Naive thymus-derived CD4-positive, alpha-beta T cell (primary cell): ENCODE data around the gene BPIFB1. TPM values are rescaled to one million over a fixed set of nuclear protein-coding genes. Genes with fewer than 3 reads are reported as not detected.

Source experiments
- ATAC-seq: fragments of 150-1000 bp; cut with Tn5 transposase; 2 replicates; pipeline ENCODE4 v1.10.0; 2021; ENCODE audit warnings: mild to moderate bottlenecking, moderate library complexity
- CTCF ChIA-PET: fragments of 350-600 bp; sonication (Branson Sonifier 250); formaldehyde crosslinking; loops from one replicate; lab custom pipeline; 2021; ENCODE audit warnings: antibody characterized with exemption; lab: Charles Lee
- POLR2A ChIA-PET: fragments of 350-600 bp; sonication (Branson Sonifier 250); formaldehyde crosslinking; loops from one replicate; lab custom pipeline; 2021; ENCODE audit warnings: antibody characterized with exemption, inconsistent platforms; lab: Charles Lee
- DNase-seq, 9 donors: peaks; one replicate each; pipeline versions ENCODE4 v3.0.0 to v3.0.0-alpha.2; 2020 to 2022; ENCODE audit warnings: mixed read lengths in 1 of 9
- H3K27ac ChIP-seq: one replicate; pipeline ENCODE4 v1.7.0; 2013; ENCODE audit warnings: mild to moderate bottlenecking, low read depth, low read length, moderate library complexity
- H3K27me3 ChIP-seq, 2 donors: one replicate each; pipeline ENCODE4 v1.7.0; 2013; ENCODE audit warnings: low read length in 2 of 2, mild to moderate bottlenecking in 2 of 2, moderate library complexity in 2 of 2; ENCODE audit not compliant: control insufficient read depth in 2 of 2, insufficient read depth in 2 of 2
- H3K36me3 ChIP-seq, 3 experiments: 1 replicate in 2 of 3; 2 replicates in 1 of 3; pipeline ENCODE4 v1.7.0; 2013; ENCODE audit warnings: low read length in 3 of 3, mild to moderate bottlenecking in 3 of 3, moderate library complexity in 1 of 3; ENCODE audit not compliant: insufficient read depth in 3 of 3, control insufficient read depth in 2 of 3
- H3K4me1 ChIP-seq, 2 donors: one replicate each; pipeline ENCODE4 v1.7.0; 2013; ENCODE audit warnings: low read length in 2 of 2, mild to moderate bottlenecking in 2 of 2, moderate library complexity in 1 of 2; ENCODE audit not compliant: control insufficient read depth in 2 of 2, insufficient read depth in 2 of 2
- H3K4me3 ChIP-seq: 2 replicates; pipeline ENCODE4 v1.7.0; 2013; ENCODE audit warnings: mild to moderate bottlenecking, low read length
- H3K9me3 ChIP-seq, 3 experiments: 1 replicate in 2 of 3; 2 replicates in 1 of 3; pipeline ENCODE4 v1.7.0; 2013; ENCODE audit warnings: low read length in 3 of 3; ENCODE audit not compliant: control insufficient read depth in 2 of 3
- H3K27ac Mint-ChIP-seq, 9 donors: one replicate each; pipeline ENCODE4 v1.8.0; 2020 to 2022; ENCODE audit warnings: mixed read lengths in 9 of 9, mild to moderate bottlenecking in 8 of 9, moderate library complexity in 5 of 9, inconsistent platforms in 2 of 9
- H3K27me3 Mint-ChIP-seq, 5 donors: one replicate each; pipeline ENCODE4 v1.8.0; 2021 to 2022; ENCODE audit warnings: mixed read lengths in 5 of 5, mild to moderate bottlenecking in 1 of 5
- H3K36me3 Mint-ChIP-seq, 5 donors: one replicate each; pipeline ENCODE4 v1.8.0; 2020 to 2022; ENCODE audit warnings: mixed read lengths in 5 of 5, mild to moderate bottlenecking in 3 of 5, inconsistent platforms in 1 of 5
- H3K4me1 Mint-ChIP-seq, 7 donors: one replicate each; pipeline ENCODE4 v1.8.0; 2020 to 2022; ENCODE audit warnings: mixed read lengths in 7 of 7, mild to moderate bottlenecking in 3 of 7, inconsistent platforms in 1 of 7
- H3K4me3 Mint-ChIP-seq, 10 donors: one replicate each; pipeline ENCODE4 v1.8.0; 2020 to 2022; ENCODE audit warnings: mild to moderate bottlenecking in 10 of 10, mixed read lengths in 10 of 10, moderate library complexity in 6 of 10, inconsistent platforms in 2 of 10
- H3K9me3 Mint-ChIP-seq, 11 donors: one replicate each; pipeline ENCODE4 v1.8.0; 2020 to 2022; ENCODE audit warnings: mixed read lengths in 11 of 11, mild to moderate bottlenecking in 4 of 11, inconsistent platforms in 1 of 11, moderate library complexity in 1 of 11
- intact Hi-C, 2 donors: fragments of 100-400 bp; cut with micrococcal nuclease; formaldehyde crosslinking; loops; one replicate each; pipeline ENCODE4 v1.15.1; 2023
- polyA plus RNA-seq, 2 donors: library from polyadenylated mRNA; unstranded; fragments of 300-500 nt; fragmentation: Illumina TruSeq; gene quantifications; one replicate each; pipeline ENCODE4 v1.2.3, GENCODE V29; 2021
- total RNA-seq, 6 experiments: library from RNA in 5 of 6; stranded (reverse) in 5 of 6; gene quantifications; 1 replicate in 5 of 6; 2 replicates in 1 of 6; pipeline ENCODE4 v1.2.3 and lab custom pipeline; 2021 to 2026

Gene BPIFB1
- total and polyA plus RNA-seq, 7 experiments from 2014 or later, result not detected

DNA sequence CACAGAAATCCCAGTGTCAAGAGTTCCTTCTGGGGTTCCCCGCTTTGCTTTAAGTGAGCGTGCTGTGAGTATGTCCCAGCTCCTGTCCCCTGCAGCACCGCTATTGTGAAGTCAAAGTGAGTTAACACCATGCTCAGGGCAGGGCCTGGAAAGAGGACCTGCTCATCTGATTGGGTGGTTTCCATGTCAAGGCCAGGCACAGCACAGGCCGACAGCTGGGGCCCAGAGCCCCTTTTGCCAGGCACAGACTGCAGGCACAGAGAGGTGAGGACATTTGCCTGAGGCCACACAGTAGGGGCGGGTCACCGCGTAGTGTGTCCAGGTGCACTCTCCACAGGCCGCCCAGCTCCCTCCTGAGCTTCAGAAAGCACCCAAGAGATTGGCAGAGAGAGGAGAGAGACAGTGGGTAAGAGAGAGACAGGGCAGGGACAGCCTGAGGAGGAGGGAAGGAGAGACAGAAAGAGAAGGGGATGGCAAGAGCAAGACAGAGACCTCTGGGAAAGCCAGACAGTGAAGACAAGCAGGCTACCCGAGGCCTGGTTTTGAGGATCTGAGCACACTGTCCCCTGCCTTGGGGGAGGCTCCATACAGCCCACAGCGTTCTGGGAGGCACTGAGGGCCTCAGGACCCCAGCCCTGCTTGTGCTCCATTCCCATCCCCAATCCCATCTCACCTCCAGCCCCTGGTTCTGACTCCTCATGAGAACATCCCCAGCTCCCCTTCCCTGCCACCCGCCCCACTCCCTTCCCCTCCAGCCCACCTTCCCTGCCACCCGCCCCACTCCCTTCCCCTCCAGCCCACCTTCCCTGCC lies 6.5 kb upstream of the BPIFB1 start:
- Mint-ChIP-seq H3K4me3 (no peak overlapping the region), H3K36me3 (no peaks in the 10 kb centered on the region), H3K4me1 (no peaks in the 10 kb centered on the region), H3K9me3 (peaks cover 0 to 2% (median 0%) of the 10 kb centered on the region in 11 donors), H3K27ac (no peak overlapping the region), H3K27me3 (peaks cover 0 to 17% (median 0%) of the 10 kb centered on the region in 5 donors)
- ChIA-PET CTCF (no interaction called here), POLR2A (no interaction called here)
- ATAC-seq (no peak), DNase-seq (no peak)
- no peaks in the 10 kb centered on the region for H3K36me3 ChIP-seq
- H3K4me1 ChIP-seq, result no peaks in the 10 kb centered on the region
- no peak overlapping the region for H3K27ac ChIP-seq
- H3K27me3 ChIP-seq, result no peaks in the 10 kb centered on the region
- intact Hi-C loops, result no loop called here
- no peaks in the 10 kb centered on the region for H3K9me3 ChIP-seq
- H3K4me3 ChIP-seq, result no peak overlapping the region

DNA sequence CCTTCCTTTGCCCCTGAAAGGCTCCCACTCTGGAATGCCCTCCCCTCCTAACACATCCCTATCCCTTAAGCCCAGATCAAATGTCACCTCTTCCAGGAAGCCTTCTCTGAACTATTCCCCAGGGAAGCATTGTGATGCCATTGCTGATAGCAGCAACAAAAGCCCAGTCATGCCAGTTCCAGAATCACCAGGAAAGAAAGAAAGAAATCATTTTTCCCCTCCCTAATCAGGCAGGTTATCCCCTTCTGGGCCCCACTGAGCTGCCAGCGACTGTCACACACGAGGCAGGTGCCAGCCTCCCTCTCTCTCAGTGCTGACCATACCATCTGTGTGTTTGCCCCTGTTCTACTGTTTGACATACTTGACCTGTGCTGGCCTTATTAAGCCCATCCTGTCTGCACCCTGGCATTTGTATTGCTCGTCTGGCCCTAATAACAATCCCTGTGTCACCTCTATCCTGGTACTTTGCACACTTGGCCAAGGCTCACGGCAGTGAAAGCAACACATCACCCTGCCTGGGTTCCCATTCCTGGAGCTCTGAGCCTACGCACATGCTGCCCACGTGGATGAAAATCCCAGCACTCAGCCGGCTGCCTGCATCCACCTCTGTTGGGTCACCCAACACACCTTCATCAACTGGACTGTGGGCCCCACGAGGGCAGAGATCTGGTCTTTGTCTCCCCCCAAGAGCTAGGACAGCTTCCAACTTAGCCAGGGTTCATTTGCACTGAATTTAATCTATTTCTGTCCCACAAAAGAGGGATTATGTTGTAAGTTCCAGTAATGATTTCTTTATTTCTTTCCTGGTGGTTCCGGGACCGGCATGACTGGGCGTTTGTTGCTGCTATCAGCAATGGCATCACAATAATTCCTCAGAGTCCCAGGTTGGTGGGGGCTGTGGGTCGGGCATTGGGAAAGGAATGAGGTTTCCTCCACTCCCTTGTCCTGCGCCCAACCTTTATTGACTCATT lies 5.3 kb upstream of the BPIFB1 start:
- no peaks in the 10 kb centered on the region for H3K4me1 Mint-ChIP-seq
- CTCF ChIA-PET, result no interaction called here
- H3K4me3 ChIP-seq, result no peak overlapping the region
- DNase-seq (no peak), ATAC-seq (no peak)
- no peak overlapping the region for H3K27ac ChIP-seq
- no peak overlapping the region for H3K4me3 Mint-ChIP-seq
- no peaks in the 10 kb centered on the region for H3K9me3 ChIP-seq
- no peaks in the 10 kb centered on the region for H3K36me3 Mint-ChIP-seq
- POLR2A ChIA-PET, result no interaction called here
- H3K27me3 Mint-ChIP-seq, result peaks cover 0 to 17% (median 0%) of the 10 kb centered on the region in 5 donors
- no peaks in the 10 kb centered on the region for H3K27me3 ChIP-seq
- peaks cover 0 to 2% (median 0%) of the 10 kb centered on the region in 11 donors for H3K9me3 Mint-ChIP-seq
- H3K36me3 ChIP-seq, result no peaks in the 10 kb centered on the region
- no peaks in the 10 kb centered on the region for H3K4me1 ChIP-seq
- H3K27ac Mint-ChIP-seq, result no peak overlapping the region
- intact Hi-C loops, result no loop called here

DNA sequence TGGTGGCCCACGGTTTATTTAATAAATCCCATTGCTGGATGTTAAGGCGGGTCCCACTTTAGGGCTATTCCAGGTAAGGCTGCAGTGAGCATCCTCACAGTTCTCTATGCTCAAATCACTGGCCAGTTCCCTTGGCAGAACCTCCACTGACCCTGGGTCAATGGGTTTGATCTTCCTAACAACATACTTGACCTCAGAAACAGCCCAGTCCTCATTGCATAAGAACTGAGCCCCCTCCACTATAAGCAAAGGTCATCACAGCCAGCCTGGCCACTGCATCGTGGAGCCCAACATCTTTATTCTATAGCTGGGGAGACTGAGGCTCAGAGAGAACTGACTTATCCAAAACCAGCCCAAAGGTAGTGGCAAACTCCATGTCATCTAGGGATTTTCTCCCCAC lies 4.3 kb upstream of the BPIFB1 start:
- H3K4me1 ChIP-seq, result no peaks in the 10 kb centered on the region
- ATAC-seq (no peak), DNase-seq (no peak)
- H3K27ac ChIP-seq, result no peak overlapping the region
- no peaks in the 10 kb centered on the region for H3K36me3 ChIP-seq
- no peaks in the 10 kb centered on the region for H3K9me3 ChIP-seq
- intact Hi-C loops, result no loop called here
- Mint-ChIP-seq H3K36me3 (no peaks in the 10 kb centered on the region), H3K4me1 (no peaks in the 10 kb centered on the region), H3K9me3 (peaks cover 0 to 2% (median 0%) of the 10 kb centered on the region in 11 donors), H3K27me3 (peaks cover 0 to 25% (median 5%) of the 10 kb centered on the region in 5 donors), H3K27ac (no peak overlapping the region), H3K4me3 (no peak overlapping the region)
- H3K27me3 ChIP-seq, result no peaks in the 10 kb centered on the region
- H3K4me3 ChIP-seq, result no peak overlapping the region
- ChIA-PET POLR2A (no interaction called here), CTCF (no interaction called here)

DNA sequence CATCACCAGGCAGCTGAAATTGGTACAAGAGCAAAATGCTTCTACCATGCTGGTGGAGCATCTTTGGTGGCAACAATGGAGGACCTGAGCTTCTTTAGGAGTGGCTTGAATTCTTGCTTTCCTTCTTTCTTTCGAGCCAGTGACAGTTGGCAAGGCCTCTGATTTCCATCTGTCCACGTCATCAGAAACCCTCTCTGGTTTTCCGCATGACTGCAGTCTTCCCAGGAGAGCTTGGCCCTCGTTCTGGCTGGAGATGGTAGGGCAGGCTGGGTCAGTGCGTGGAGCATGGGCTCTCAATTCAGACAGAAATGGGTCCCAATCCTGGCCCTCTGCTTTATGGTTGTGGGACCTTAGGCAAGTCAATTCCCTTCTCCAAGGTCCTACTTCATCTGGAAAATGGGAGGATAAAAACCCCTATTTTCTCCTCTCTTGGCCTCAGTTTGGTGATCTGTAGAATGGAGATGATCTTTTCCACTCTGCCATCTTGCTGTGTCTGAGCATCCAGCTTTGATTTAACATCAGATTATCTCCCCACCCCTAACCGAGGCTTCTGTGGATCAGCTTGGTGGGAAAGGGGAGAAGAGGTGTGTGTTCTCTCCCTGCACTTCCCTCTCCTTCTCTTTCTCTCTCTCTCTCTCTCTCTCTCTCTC lies 3.6 kb upstream of the BPIFB1 start:
- no peak overlapping the region for H3K27ac ChIP-seq
- no peak overlapping the region for H3K4me3 ChIP-seq
- H3K27me3 ChIP-seq, result no peaks in the 10 kb centered on the region
- ChIA-PET POLR2A (no interaction called here), CTCF (no interaction called here)
- Mint-ChIP-seq H3K27ac (peak overlapping the region in 1 of 9 donors; percentile 46), H3K4me3 (no peak overlapping the region), H3K27me3 (peaks cover 0 to 26% (median 5%) of the 10 kb centered on the region in 5 donors), H3K36me3 (no peaks in the 10 kb centered on the region), H3K9me3 (peaks cover 0 to 2% (median 0%) of the 10 kb centered on the region in 11 donors), H3K4me1 (no peaks in the 10 kb centered on the region)
- H3K36me3 ChIP-seq, result no peaks in the 10 kb centered on the region
- H3K4me1 ChIP-seq, result no peaks in the 10 kb centered on the region
- intact Hi-C loops, result no loop called here
- ATAC-seq, result no peak
- no peak for DNase-seq
- no peaks in the 10 kb centered on the region for H3K9me3 ChIP-seq

DNA sequence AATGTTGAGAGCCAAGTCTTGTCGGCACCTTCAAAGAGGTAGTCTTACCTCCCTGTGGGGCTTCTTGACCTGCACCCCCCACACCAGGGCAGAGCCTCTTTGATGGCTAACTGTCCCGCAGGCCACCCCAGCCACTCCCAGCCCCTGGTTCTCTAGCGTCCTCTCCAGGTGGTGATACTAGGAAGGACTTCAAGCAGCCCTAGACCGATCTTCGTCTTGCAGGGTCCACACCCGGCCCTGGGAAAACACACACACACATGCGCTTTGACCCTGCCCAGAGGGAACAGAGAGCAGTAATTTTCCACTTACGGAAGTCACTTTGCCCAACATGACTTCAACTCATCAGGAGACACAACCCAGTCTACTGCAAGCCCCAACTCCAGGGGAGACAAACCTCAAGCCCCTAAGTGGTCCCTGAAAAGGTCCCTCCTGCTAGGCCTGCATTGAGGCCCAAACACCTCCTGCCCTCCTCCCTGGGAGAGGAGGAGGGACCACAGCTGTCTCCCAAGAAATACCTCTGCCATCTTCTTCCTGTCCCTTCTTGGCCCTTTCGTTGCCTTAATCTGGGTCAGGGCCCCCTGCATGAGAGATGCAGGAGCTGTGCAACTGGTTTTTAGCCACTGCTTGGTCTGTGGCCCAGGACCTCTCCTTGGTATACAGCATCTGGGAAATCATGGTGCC lies 2.9 kb upstream of the BPIFB1 start:
- ChIA-PET POLR2A (no interaction called here), CTCF (no interaction called here)
- H3K4me1 Mint-ChIP-seq, result no peaks in the 10 kb centered on the region
- H3K36me3 ChIP-seq, result no peaks in the 10 kb centered on the region
- peak overlapping the region in 1 of 9 donors; percentile 46 for H3K27ac Mint-ChIP-seq
- H3K27ac ChIP-seq, result no peak overlapping the region
- DNase-seq, result no peak
- H3K4me3 ChIP-seq, result no peak overlapping the region
- no peaks in the 10 kb centered on the region for H3K4me1 ChIP-seq
- no peak for ATAC-seq
- H3K9me3 Mint-ChIP-seq, result peaks cover 0 to 2% (median 0%) of the 10 kb centered on the region in 11 donors
- peaks cover 0 to 31% (median 9%) of the 10 kb centered on the region in 5 donors for H3K27me3 Mint-ChIP-seq
- H3K36me3 Mint-ChIP-seq, result no peaks in the 10 kb centered on the region
- intact Hi-C loops, result no loop called here
- no peak overlapping the region for H3K4me3 Mint-ChIP-seq
- no peaks in the 10 kb centered on the region for H3K27me3 ChIP-seq
- H3K9me3 ChIP-seq, result no peaks in the 10 kb centered on the region

DNA sequence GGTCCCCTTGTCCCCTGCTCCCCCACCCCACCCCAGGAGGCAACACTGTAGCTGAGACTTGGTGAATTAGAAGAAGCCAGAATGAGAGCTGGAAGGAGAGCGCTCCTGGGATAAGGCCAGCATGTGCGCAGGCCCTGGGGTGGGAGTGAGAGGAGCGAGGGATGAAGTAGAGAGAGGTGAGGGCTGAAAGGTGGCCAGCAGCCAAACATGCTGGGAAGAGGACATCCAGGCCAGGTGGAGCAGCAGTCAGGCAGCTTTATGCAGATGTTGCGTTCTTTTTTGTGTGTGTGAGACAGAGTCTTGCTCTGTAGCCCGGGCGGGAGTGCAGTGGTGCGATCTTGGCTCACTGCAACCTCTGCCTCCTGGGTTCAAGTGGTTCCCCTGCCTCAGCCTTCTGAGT lies 2.2 kb upstream of the BPIFB1 start:
- ATAC-seq, result no peak

More for the DNA sequence above, 2.2 kb upstream of the BPIFB1 start:
- Histone ChIP-seq H3K9me3 (no peaks in the 10 kb centered on the region), H3K4me3 (no peak overlapping the region), H3K4me1 (no peaks in the 10 kb centered on the region), H3K36me3 (no peaks in the 10 kb centered on the region), H3K27ac (no peak overlapping the region), H3K27me3 (no peaks in the 10 kb centered on the region)
- Mint-ChIP-seq H3K4me1 (no peaks in the 10 kb centered on the region), H3K27ac (no peak overlapping the region), H3K4me3 (no peak overlapping the region), H3K9me3 (peaks cover 0 to 2% (median 0%) of the 10 kb centered on the region in 11 donors), H3K27me3 (peaks cover 0 to 31% (median 9%) of the 10 kb centered on the region in 5 donors), H3K36me3 (no peaks in the 10 kb centered on the region)
- intact Hi-C loops, result no loop called here
- ChIA-PET CTCF (no interaction called here), POLR2A (no interaction called here)
- no peak for DNase-seq
